HepG2 (cell line): ENCODE results near the gene TOR1A. TPM values are rescaled to one million over a fixed set of nuclear protein-coding genes. Genes with fewer than 3 reads are reported as not detected.

ENCODE experiments used
- ATAC-seq: fragments of 200-7000 bp; cut with Tn5 transposase; 3 replicates; pipeline ENCODE4 v1.9.1; 2020; ENCODE audit warnings: mild to moderate bottlenecking, moderate library complexity
- BruUV-seq: library from RNA; stranded (reverse); fragments of 400-500 nt; replicated peaks from 2 replicates; lab custom pipeline; 2021; lab: Mats Ljungman, UMichigan
- CTCF ChIA-PET: fragments of 300-600 bp; formaldehyde crosslinking; extraction: SDS; loops from one replicate; lab custom pipeline; 2021; ENCODE audit warnings: low total read pairs, inconsistent platforms, low intra/inter-chr PET ratio; lab: Yijun Ruan, JAX
- POLR2A ChIA-PET: fragments of 350-600 bp; sonication (Branson Sonifier 250); formaldehyde crosslinking; loops from one replicate; lab custom pipeline; 2020; ENCODE audit warnings: antibody characterized with exemption, inconsistent platforms; lab: Yijun Ruan, JAX
- DNase-seq: peaks from one replicate; pipeline ENCODE4 v3.0.0-alpha.2; 2015; ENCODE audit warnings: low spot score
- FAIRE-seq: peaks from 3 replicates; lab custom pipeline; 2011; peaks lifted over from hg19 to GRCh38; lab: Jason Lieb, UNC
- H2AFZ ChIP-seq: one replicate; pipeline ENCODE4 v1.6.1; 2011; ENCODE audit warnings: low read length, inconsistent platforms
- H3K27ac ChIP-seq: fragments of 300-600 bp; 3 replicates; pipeline ENCODE4 v1.8.0; 2011; ENCODE audit warnings: mixed run types, mild to moderate bottlenecking, mixed read lengths, low read length, inconsistent platforms; ENCODE audit not compliant: insufficient read depth; ENCODE audit errors: extremely low read length
- H3K27me3 ChIP-seq, 2 experiments: fragments of 200-600 bp in 1 of 2; 2 replicates in 1 of 2; 3 replicates in 1 of 2; pipeline versions ENCODE4 v1.6.0 to v1.8.0; 2011; ENCODE audit warnings: low read length in 2 of 2, mild to moderate bottlenecking in 2 of 2, moderate library complexity in 2 of 2, inconsistent platforms in 1 of 2; ENCODE audit not compliant: insufficient read depth in 2 of 2, control insufficient read depth in 1 of 2
- H3K36me3 ChIP-seq, 2 experiments: fragments of 200-600 bp in 1 of 2; replicated peaks in 1 of 2; 2 replicates in 1 of 2; 3 replicates in 1 of 2; pipeline versions ENCODE4 v1.5.1 to v1.8.0; 2011; ENCODE audit warnings: low read length in 2 of 2, inconsistent platforms in 1 of 2; ENCODE audit not compliant: insufficient read depth in 2 of 2, control insufficient read depth in 1 of 2
- H3K4me1 ChIP-seq: 2 replicates; pipeline ENCODE4 v1.5.1; 2012; ENCODE audit warnings: low read length, inconsistent platforms; ENCODE audit not compliant: insufficient read depth
- H3K4me2 ChIP-seq: 2 replicates; pipeline ENCODE4 v1.6.0; 2011; ENCODE audit warnings: low read depth, low read length, inconsistent platforms
- H3K4me3 ChIP-seq, 3 experiments: fragments of 200-600 bp in 1 of 3; sonication (generic), shearing (Covaris generic) in 1 of 3; replicated peaks in 1 of 3; 2 replicates each; pipeline ENCODE4 v1.5.1; 2011 to 2016; ENCODE audit warnings: low read length in 3 of 3, inconsistent platforms in 2 of 3, low read depth in 2 of 3, mild to moderate bottlenecking in 2 of 3, control low read depth in 1 of 3, mixed read lengths in 1 of 3; ENCODE audit not compliant: insufficient read depth in 1 of 3
- H3K79me2 ChIP-seq: one replicate; pipeline ENCODE4 v1.6.1; 2011; ENCODE audit warnings: low read length, inconsistent platforms; ENCODE audit not compliant: insufficient read depth
- H3K9ac ChIP-seq: 2 replicates; pipeline ENCODE4 v1.6.0; 2011; ENCODE audit warnings: mild to moderate bottlenecking, low read depth, low read length, inconsistent platforms; ENCODE audit not compliant: insufficient read depth
- H3K9me3 ChIP-seq: 2 replicates; pipeline ENCODE4 v1.5.1; 2012; ENCODE audit warnings: mild to moderate bottlenecking, low read length
- H4K20me1 ChIP-seq: 2 replicates; pipeline ENCODE4 v1.6.0; 2011; ENCODE audit warnings: inconsistent platforms, mild to moderate bottlenecking, low read length, moderate library complexity; ENCODE audit not compliant: insufficient read depth
- ARID2 ChIP-seq: sonication (generic); formaldehyde crosslinking; IDR thresholded peaks from 2 replicates; pipeline ENCODE4 v1.8.1; 2022; ENCODE audit warnings: mild to moderate bottlenecking, missing genetic modification reagents, borderline replicate concordance
- HNF1B ChIP-seq: sonication (generic); formaldehyde crosslinking; IDR thresholded peaks from 2 replicates; pipeline ENCODE4 v1.5.1; 2020; ENCODE audit warnings: mild to moderate bottlenecking, moderate library complexity, missing genetic modification reagents
- ISL2 ChIP-seq: sonication (generic); formaldehyde crosslinking; IDR thresholded peaks from 2 replicates; pipeline ENCODE4 v1.5.0; 2020; ENCODE audit warnings: missing genetic modification reagents
- ZBTB20 ChIP-seq: sonication (generic); formaldehyde crosslinking; IDR thresholded peaks from 2 replicates; pipeline ENCODE4 v1.8.1; 2023; ENCODE audit warnings: missing genetic modification reagents, low read depth, mild to moderate bottlenecking, borderline replicate concordance
- ZNF24 ChIP-seq: fragments of 450-650 bp; IDR thresholded peaks from 2 replicates; pipeline ENCODE4 v1.6.1; 2017; ENCODE audit warnings: antibody characterized with exemption, mild to moderate bottlenecking
- ZNF337 ChIP-seq: sonication (generic); formaldehyde crosslinking; IDR thresholded peaks from 2 replicates; pipeline ENCODE4 v1.5.1; 2020; ENCODE audit warnings: missing genetic modification reagents, low read depth, mild to moderate bottlenecking, borderline replicate concordance
- ZNF432 ChIP-seq: sonication (generic); formaldehyde crosslinking; IDR thresholded peaks from 2 replicates; pipeline ENCODE4 v1.5.0; 2020; ENCODE audit warnings: missing genetic modification reagents, mild to moderate bottlenecking, borderline replicate concordance
- ZNF574 ChIP-seq: sonication (generic); formaldehyde crosslinking; IDR thresholded peaks from 2 replicates; pipeline ENCODE4 v1.4.0; 2020; ENCODE audit warnings: missing genetic modification reagents
- ZXDC ChIP-seq: sonication (generic); formaldehyde crosslinking; IDR thresholded peaks from 2 replicates; pipeline ENCODE4 v1.5.0; 2020; ENCODE audit warnings: mild to moderate bottlenecking, missing genetic modification reagents
- WGBS: methylation state at CpG from one replicate; pipeline ENCODE4 v1.1.6; 2017; ENCODE audit warnings: low lambda C conversion rate; 5-methylcytosine and 5-hydroxymethylcytosine counted together
- in situ Hi-C: cut with HindIII; loops from 2 replicates; pipeline ENCODE4 v1.10.0; 2017; ENCODE audit warnings: low pct_unique_long_range_greater_than_20kb; ENCODE audit not compliant: extremely low pct_ligation_motif_present
- intact Hi-C: fragments of 100-400 bp; cut with micrococcal nuclease; formaldehyde crosslinking; loops from one replicate; pipeline ENCODE4 v1.10.0; 2022; ENCODE audit not compliant: unreplicated experiment
- polyA plus RNA-seq, 8 experiments: library from polyadenylated mRNA; depleted of rRNA in 3 of 8; stranded (reverse) in 7 of 8; unstranded in 1 of 8; fragments of >200 nt; fragmentation: Illumina TruSeq in 4 of 8; extraction: Trizol in 4 of 8; gene quantifications; 2 replicates each; pipeline versions ENCODE4 v1.2.1 to v1.2.3, GENCODE V29; 2011 to 2016; ENCODE audit warnings: low read depth in 4 of 8, missing spikeins in 1 of 8, mixed read lengths in 1 of 8; ENCODE audit not compliant: insufficient read depth in 1 of 8
- total RNA-seq, 5 experiments: library from RNA; depleted of rRNA; stranded (reverse); fragments of >200 nt; fragmentation: Illumina TruSeq; extraction: Trizol; gene quantifications; 2 replicates each; pipeline ENCODE4 v1.2.3, GENCODE V29; 2016; ENCODE audit warnings: low read depth in 1 of 5

Gene TOR1A
- total and polyA plus RNA-seq, 2 of the 13 experiments (the other 11 are each of a cell fraction or from before 2014, with no cell fraction given): 31.6 to 41.4 TPM

- in situ Hi-C loops: no loop called here
- no peak overlapping the region for H3K4me3 ChIP-seq
- no peaks in the 10 kb centered on the region for H3K9me3 ChIP-seq
- H3K27me3 ChIP-seq: no peaks in the 10 kb centered on the region
- TF ChIP-seq ZBTB20 (CRISPR knock-in tag) (no peak), ISL2 (CRISPR knock-in tag) (no peak), ZNF24 (no peak), ARID2 (CRISPR knock-in tag) (no peak)
- TF ChIP-seq, all 625 proteins: peak for 0
- peaks cover 26% of the 10 kb centered on the region for H3K4me1 ChIP-seq
- ChIA-PET POLR2A (no interaction called here), CTCF (no interaction called here)
- H3K9ac ChIP-seq: no peak overlapping the region
- no peak overlapping the region for H3K4me2 ChIP-seq
- H2AFZ ChIP-seq: no peak overlapping the region
- BruUV-seq: no TSS peak
- no peak for FAIRE-seq
- peaks cover 4 to 9% of the 10 kb centered on the region in 2 experiments; a peak in 4 of 5 replicates for H3K36me3 ChIP-seq
- intact Hi-C loops: no loop called here
- ATAC-seq: no peak
- H4K20me1 ChIP-seq: no peaks in the 10 kb centered on the region
- no peak overlapping the region for H3K27ac ChIP-seq
- H3K79me2 ChIP-seq: peaks cover 9% of the 10 kb centered on the region
- no peak for DNase-seq
- WGBS: 94% methylated on average over 4 of the region's 4 CpGs
Measured at GRCh38 chr9:129806061-129806460, 17.9 kb downstream of the TOR1A start.

GRCh38 chr9:129803676-129804060 lies 20.3 kb downstream of the TOR1A start:
- no peaks in the 10 kb centered on the region for H3K27me3 ChIP-seq
- H3K4me1 ChIP-seq: peaks cover 25% of the 10 kb centered on the region
- no peak overlapping the region for H2AFZ ChIP-seq
- H3K9me3 ChIP-seq: no peaks in the 10 kb centered on the region
- peak overlapping the region; percentile 89 for H3K4me2 ChIP-seq
- FAIRE-seq: no peak
- H3K36me3 ChIP-seq: peaks cover 2 to 9% of the 10 kb centered on the region in 2 experiments; a peak in 4 of 5 replicates
- H4K20me1 ChIP-seq: no peaks in the 10 kb centered on the region
- intact Hi-C loops: no loop called here
- no peak overlapping the region for H3K27ac ChIP-seq
- no peak for DNase-seq
- ATAC-seq: peak; percentile 5; the same call in 1 of the 3 replicates
- peak overlapping the region; percentile 63 for H3K9ac ChIP-seq
- ChIA-PET CTCF (no interaction called here), POLR2A (interaction anchor here (0.6 to 1.4 kb wide), 4 partner anchors 8 to 31 kb away, joined by 3 read pairs; no protein-coding TSS in a partner anchor)
- no TSS peak for BruUV-seq
- in situ Hi-C loops: no loop called here
- peaks cover 9% of the 10 kb centered on the region for H3K79me2 ChIP-seq
- peak overlapping the region; percentile 75 to 88 (median 84) for H3K4me3 ChIP-seq
- 0% methylated on average over 3 of the region's 14 CpGs for WGBS
- peak; percentile 75; the same call in 1 of the 2 replicates for TF ChIP-seq ZNF337 (CRISPR knock-in tag)
- no peak for TF ChIP-seq ZNF574 (CRISPR knock-in tag)
- no peak for TF ChIP-seq ZNF432 (CRISPR knock-in tag)
- TF ChIP-seq ZXDC (CRISPR knock-in tag): 0 out of 2 replicates have a peak, but pooled peaks have one; percentile 2
- TF ChIP-seq HNF1B (CRISPR knock-in tag): 0 out of 2 replicates have a peak, but pooled peaks have one; percentile 18
